ENCODE results near the gene JARID2.

JARID2 gene

DNA sequence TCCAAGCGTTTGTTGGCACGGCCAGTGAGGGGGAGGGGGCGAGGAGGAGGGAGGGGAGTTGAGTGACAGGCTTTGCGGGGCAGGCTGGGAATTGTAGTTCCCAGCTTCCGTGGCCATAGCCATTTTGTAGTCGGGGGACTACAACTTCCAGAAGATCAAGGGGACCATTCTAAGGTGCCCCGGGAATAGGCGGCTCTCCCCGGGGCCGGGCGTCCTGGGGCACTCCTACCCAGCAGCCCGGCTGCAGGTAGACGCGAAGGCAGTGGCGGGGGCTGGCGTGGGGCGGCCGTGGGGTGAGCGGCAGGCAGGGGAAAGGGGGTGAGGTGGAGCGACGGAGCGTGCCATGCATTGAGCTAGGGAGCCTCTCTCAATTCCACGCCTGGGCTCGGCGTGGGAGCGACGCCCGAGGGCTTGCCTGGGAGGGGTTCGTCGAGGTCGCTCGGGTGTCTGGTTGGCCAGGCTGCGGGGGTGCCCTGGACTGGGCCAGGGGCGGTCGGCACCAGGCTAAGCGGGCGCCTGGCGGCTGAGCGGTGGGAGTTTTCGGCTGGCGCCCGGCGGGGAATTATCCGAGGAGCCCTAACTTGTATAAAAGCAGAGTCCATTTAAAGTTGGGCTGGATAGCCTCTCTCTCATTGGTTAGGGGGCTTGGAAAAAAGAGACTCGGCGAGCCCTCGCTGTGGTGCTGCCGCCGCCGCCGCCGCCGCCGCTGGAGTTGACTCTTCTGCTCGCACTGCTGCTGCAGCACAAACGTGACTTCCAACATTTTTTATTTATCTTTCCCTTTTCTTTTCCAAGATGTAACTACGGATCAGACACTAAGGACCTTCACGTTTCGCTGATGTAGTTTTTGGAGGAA is at the start of gene JARID2:
TSS of gene JARID2 (plus strand) at position 709 of the 856 bp plus-strand sequence. CDS start 471 bp downstream, outside the sequence.
- in situ Hi-C loops (cut with HindIII; ENCODE audit: low sequenced_read_pairs): no loop called here

DNA sequence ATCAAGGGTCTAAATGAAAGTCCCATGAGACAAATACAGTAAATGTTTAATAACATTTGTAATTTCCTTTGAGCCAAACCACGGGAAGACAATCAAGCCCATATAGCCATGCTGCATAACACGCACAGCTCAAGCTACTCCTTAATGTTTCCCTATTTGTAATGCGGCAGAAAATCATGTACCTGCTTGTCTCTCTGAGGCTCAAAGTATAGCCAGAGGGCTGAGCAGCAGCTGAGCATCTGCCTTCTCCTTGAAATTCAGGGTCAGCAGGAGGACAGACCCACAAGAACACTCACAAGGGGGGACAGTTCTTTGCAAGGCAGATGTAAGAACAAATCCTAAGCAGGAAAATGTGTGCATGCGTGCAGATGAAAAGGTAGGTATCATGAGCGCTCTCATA is 45.8 kb upstream of the JARID2 start:
- in situ Hi-C loops (cut with HindIII; ENCODE audit: low sequenced_read_pairs): no loop called here

DNA sequence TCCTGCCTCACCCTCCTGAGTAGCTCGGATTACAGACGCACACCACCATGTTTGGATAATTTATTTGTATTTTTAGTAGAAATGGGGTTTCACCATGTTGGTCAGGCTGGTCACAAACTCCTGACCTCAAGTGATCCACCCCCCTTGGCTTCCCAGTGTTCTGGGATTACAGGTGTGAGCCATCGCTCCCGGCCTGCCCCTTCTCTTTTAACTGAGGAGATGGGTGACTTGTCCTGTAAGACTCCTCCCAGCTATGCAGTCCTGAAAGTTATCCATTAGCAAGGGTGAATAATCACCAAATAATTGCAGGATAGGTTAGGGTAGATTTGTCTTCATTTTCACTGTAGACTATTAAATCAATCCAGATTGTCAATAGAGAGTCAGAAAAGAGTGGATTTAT is 40.5 kb upstream of the JARID2 start:
- in situ Hi-C loops (cut with HindIII; ENCODE audit: low sequenced_read_pairs): no loop called here

DNA sequence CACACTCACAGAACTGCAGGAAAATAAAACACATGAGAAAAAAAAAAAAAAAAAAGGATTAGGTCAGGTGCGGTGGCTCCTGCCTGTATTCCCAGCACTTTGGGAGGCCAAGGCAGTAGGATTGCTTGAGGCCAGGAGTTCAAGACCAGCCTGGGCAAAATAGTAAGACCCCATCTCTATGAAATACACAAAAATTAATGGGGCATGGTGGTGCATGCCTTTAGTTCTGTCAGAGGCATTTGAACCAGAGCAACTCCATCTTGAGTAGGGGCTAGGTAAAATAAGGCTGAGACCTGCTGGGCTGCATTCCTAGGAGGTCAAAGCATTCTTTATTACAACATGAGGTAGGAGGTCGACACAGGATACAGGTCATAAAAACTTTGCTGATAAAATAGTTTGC is 39.0 kb upstream of the JARID2 start:
- in situ Hi-C loops (cut with HindIII; ENCODE audit: low sequenced_read_pairs): no loop called here

DNA sequence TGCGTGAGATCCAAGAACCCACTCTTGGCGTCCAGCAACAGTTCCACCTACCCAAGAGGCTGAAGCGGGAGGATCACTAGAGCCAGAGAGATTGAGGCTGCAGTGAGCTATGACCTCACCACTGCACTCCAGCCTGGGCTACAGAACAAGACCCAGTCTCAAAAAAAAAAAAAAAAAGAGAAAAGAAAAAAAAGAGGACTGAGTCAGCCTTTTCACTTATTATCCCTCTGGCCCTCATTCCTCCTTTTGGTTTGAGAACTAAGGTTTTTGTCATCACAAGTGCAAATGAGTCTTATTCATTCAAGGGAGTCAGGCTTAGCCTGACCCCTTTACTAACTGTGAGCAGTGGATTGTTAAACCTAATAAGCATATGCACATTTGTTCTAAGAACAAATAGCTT is 37.9 kb upstream of the JARID2 start:
- in situ Hi-C loops (cut with HindIII; ENCODE audit: low sequenced_read_pairs): no loop called here

DNA sequence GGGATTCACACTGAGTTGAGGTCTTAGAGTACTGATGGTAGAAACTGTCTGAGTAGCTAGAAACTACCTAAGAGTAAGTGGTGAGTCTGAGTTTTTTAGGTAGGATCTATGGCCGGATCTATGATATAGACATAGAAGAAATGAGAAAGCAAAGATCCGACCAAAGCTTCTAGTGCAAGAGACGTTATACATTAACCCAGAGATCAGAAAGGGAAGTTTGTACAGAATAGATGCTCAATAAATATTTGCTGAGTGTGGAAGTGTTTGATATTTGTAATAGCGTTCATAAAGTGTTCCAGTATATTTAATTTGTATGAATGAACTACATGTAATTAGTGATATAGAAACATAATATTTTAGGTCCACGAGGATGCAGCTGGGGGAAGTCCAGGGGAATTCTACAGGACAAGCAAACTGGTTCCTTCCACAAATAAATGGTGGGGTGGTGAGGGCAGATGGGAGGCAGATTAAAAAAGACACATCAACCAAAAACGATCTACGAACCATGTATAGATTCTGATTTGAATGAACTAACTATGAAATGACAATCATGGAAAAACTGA is 31.9 kb upstream of the JARID2 start:
- in situ Hi-C loops (cut with HindIII; ENCODE audit: low sequenced_read_pairs): no loop called here

DNA sequence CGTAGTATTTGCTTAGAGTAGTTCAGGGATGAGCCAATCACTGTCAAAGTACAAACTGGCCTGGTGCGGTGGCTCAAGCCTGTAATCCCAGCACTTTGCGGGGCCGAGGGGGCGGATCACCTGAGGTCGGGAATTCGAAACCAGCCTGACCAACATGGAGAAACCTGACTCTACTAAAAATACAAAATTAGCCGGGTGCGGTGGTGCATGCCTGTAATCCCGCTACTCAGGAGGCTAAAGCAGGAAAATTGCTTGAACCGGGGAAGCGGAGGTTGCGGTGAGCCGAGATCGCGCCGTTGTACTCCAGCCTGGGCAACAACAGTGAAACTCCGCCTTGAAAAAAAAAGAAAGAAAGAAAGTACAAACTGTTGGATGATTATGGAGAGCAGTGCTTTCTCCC is 27.5 kb upstream of the JARID2 start:
- in situ Hi-C loops (cut with HindIII; ENCODE audit: low sequenced_read_pairs): no loop called here

DNA sequence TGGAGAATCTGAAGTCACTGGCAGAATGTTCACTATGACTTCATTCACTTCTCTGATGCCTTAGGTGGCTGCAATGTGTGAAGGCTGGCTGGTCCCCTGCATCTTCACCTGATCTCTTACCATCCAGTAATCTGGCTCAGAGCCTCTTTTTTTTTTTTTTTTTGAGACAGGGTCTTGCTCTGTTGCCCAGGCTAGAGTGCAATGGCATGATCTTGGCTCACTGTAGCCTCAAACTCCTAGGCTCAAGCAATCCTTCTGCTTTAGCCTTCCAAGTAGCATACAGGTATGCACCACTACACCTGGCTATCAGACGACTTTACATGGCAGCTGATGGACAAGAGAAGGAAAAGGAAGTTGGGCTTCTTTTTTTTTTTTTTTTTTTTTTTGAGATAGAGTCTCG is 25.8 kb upstream of the JARID2 start:
- in situ Hi-C loops (cut with HindIII; ENCODE audit: low sequenced_read_pairs): no loop called here

DNA sequence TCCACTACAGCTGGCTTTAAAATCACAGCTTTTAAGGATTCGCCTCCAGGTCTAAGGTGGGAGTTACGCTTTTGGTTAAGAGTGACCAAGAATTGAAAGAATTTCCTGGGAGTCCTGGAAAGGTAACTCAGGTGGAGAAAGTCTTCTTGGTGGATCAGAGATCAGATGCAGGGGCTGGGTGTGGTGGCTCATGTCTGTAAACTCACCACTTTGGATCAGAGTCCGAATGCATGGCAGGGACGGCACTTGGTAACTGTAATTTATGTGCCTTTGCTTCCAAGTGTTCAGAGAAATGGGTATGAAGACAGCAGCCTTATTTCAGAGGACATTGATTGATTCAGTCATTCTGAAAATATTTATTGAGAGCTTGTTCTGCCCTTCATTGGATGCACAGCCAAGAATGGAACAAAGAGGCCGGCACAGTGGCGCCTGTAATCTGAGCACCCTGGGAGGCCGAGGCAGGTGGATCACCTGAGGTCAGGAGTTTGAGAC is 18.0 kb upstream of the JARID2 start:
- in situ Hi-C loops (cut with HindIII; ENCODE audit: low sequenced_read_pairs): no loop called here

DNA sequence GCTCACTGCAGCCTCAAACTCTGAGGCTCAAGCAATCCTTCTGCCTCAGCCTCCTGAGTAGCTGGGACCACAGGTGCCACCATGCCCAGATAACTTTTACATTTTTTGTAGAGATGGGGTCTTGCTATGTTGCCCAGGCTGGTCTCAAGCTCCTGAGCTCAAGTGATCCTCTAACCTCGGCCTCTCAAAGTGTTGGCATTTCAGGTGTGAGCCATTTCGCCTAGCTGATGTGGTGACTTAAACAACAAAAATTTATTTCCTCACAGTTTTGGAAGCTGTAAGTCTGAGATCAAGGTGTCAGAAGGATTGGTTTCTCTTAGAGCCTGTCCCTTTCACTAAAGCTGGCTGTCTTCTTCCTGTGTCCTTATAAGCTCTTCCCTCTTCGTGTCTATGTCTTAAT is 15.0 kb upstream of the JARID2 start:
- in situ Hi-C loops (cut with HindIII; ENCODE audit: low sequenced_read_pairs): no loop called here

DNA sequence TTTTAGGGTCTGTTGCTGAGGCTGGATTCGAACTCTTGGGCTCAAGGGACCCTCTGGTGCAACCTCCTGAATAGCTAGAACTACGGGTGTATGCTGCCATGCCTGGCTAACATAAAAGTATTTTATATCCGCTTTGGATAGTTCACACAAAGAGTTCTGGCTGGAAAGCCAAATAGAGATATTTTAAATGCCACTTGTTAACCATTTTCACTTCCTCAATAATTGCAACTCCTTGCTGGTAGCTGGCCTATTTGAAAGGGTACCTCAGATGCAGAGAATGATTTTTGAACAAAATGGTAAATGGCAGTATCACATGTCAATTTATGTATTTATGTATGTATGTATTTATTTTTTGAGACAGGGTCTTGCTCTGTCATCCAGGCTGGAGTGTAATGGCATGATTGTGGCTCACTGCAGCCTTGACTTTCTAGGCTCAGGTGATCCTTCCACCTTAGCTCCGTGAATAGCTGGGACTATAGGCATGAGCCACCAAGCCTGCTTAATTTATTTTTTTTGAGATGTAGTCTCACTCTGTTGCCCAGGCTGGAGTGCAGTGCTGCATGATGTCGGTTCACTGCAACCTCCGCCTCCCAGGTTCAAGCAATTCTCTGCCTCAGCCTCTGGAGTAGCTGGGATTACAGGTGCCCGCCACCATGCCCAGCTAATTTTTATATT is 12.9 kb upstream of the JARID2 start:
- in situ Hi-C loops (cut with HindIII; ENCODE audit: low sequenced_read_pairs): no loop called here

DNA sequence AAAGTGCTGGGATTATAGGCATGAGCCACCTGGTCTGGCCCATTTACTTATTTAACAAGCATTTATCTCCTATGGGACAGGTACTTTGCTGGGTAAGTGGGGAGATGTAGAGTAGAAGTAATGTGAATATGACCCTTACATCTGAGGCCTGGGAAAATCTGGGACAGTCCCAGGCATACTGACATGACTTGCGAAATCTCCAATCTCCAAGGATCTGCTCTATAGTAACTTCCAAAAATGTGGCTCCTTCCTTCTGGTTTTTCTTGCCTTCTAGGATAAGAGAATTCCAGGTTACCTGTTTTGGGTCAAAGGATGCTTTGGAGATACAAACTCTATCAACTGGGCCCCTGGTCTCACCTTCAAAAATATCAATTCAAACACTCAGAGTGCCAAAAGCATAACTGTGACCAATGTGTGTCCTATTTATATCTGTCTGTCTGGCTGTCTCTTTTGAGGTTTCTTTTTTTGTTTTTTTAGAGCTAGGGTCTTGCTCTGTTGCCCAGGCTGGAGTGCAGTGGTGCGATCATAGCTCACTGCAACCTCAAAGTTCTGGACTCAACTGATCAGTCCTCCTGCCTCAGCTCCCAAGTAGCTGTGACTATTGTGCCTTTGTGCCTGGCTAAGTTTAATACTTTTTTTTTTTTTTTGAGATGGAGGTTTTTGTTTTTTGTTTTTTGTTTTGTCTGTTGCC is 11.7 kb upstream of the JARID2 start:
- in situ Hi-C loops (cut with HindIII; ENCODE audit: low sequenced_read_pairs): no loop called here

DNA sequence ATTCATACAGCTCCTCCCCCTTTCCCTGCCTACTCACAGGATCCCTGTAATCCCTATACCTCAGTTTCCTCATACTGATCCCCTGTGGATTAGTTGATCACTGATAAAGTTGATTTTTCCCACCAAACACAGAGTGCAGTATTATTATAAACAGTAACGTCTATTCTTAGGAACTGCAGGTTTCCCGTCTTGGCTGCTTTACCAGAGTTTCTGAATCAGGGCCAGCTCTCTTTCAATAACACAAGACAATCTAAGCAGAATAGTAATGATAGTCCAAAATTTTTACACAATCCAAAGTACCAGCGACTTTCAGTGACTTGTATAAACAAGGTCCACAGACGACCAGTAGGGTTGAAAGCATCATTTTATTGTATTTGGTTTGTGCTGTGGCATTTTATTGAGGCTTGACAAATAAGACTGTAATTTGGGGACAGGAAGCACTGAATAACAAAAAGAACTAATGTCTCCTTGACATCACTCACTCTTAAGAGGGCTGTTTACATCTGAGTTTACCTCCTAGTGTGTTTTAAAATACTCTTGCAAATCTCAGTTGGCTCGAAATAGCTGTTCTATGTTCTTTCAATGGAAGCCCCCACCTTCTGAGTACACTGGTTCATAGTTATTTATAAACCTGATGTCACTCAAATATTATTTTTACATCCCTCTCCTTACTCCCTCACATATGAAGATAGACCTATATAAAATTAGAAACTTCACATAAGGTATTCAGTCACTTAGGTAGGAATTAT is 6.1 kb upstream of the JARID2 start:
- in situ Hi-C loops (cut with HindIII; ENCODE audit: low sequenced_read_pairs): no loop called here

DNA sequence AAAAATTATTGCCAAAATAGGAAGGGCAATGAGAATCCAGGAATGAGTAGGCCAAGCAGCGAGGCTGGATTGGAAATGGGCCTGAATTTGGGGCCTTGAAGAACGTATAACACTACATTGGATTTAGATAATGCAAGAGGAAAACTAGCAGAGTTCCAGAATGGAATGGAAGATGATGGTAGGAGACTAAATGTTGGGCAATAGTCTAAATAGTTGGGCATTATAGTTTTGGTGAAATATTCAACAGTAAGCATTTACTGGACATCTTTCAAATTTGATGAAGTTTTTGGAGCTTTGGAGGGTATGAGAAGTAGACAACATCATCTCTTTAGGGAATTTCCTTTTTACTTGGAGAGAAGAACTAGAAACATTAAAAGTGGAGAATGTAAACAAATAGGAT is 3.4 kb upstream of the JARID2 start:
- in situ Hi-C loops (cut with HindIII; ENCODE audit: low sequenced_read_pairs): no loop called here

DNA sequence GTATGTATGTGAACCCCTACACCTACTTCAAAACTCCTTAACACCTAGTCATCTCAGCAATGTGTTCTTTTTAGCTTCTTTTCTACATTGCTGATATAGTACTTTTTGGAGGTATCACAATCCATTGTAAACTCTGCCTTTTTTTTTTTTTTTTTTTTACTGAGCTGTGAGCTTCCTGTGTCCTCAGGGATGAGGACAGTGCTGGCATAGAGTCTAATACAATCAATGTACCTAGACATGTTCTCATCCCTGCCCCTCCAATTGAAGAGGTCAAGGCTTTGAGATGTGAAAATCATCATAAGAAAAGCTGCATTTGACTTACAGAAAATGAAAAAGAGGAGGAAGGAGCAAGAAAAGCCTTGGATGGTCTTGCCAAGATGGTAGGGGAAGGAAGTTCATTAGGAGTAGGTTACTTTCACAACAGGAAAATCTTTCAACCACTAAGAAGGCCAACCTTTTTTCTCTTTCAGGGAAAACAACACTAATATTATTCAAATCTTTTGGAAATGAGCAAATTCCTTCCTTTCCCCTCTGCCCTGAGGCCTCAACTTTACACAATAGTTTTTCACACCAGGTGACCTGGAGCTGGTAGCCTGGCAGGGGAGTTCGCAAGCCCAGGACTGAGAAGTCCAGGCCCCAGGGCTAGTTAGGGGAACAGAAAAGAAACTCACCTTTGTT is 2.8 kb upstream of the JARID2 start:
- in situ Hi-C loops (cut with HindIII; ENCODE audit: low sequenced_read_pairs): no loop called here

DNA sequence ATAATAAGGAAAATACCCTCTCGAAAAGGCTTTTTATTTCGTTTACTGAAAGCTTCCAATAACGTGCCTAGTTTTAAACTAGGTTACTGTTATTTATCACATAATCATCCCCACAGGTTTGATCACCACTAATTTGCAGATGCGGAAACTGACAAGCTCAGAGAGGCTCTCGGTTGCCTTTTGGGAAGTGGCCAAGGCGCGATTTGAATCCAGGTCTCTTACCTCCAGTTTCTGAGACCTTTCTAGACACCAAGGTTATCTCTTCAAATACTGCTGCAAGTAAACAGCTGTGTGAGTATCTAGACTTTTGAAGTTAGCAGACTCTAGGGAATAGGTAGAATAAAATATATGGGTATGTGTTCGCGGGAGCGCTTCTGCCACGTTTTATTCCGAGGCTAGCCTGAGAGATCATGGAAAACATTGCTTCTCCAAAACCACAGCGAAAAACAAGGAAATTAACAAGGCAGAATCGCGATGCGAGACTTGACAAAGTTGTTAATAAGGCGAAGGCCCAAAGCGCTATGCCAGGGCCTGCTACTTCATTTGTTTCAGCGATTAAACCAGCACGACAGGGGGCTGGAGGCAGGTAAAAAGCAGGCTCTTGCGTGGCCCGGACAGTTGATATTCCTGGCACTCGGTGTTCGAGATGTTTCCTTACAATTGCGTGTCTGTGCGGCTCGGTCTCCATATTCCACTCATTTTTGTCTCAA is 1.8 kb upstream of the JARID2 start:
- in situ Hi-C loops (cut with HindIII; ENCODE audit: low sequenced_read_pairs): no loop called here

DNA sequence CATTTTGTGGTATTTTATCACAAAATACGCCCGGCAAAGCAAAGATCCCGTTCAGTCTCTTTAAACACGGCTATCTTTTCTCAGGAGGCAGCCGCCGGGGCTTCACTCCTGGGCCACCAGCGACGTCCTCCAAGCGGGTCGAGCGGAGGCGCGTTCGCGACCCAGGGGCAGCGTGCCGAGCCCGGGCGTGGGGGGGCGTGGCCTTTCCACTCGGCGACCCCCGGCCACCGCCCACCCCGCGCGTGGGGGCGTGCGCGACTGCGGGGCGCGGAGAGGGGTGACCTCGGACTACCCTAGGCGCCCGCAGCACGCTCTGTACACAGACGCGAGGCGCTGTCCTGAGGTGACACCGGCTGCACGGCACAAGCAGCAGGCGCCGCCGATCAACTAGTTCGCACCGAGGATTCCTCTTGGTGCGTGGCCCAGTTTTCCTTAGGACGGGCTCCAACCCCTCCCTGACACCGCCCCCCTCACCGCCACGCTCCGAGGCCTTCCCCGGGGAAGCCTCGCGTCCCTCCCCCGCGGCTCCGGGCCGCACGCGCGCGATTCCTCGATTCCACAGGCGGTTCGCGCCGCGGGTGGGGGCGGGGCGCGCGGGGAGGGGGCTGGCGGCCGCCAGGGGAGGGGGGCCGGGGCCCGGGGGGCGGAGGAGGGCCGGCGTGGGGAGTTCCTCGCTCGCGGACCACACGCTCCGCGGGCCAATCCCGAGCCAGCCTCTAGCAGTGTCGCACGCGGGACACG is 1.1 kb upstream of the JARID2 start:
- in situ Hi-C loops (cut with HindIII; ENCODE audit: low sequenced_read_pairs): no loop called here

DNA sequence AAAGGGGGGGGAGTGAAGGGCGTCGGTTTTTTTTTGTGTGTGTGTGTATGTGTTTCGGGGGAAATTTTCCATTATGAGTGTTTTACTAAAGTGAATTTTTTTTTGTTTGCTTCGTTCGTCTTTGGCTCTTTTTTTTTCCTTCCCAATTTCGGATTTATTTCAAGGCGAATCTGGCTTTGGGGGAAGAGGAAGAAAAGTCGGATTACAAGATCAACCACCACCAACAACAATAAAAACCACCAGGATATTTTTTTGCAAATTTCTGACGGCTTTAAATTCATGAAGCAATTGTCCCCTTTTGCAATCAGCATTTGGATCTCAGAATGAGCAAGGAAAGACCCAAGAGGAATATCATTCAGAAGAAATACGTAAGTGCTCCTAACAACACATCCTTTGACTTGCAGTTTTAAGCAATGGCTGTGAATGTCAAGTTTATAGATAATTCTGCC is 372 bp downstream of the JARID2 start:
- in situ Hi-C loops (cut with HindIII; ENCODE audit: low sequenced_read_pairs): no loop called here

All from DLD1 (cell line).